GM12878 (cell line): Measurements from ENCODE around the gene CYB5B. TPM values are rescaled to one million over a fixed set of nuclear protein-coding genes. Genes with fewer than 3 reads are reported as not detected.

Experiments
- ATAC-seq: fragments of 200-7000 bp; cut with Tn5 transposase; 3 replicates; pipeline ENCODE4 v1.9.1; 2020; ENCODE audit warnings: mild to moderate bottlenecking, moderate library complexity
- BruUV-seq: library from RNA; stranded (reverse); fragments of 400-500 nt; replicated peaks from 2 replicates; lab custom pipeline; 2021; lab: Mats Ljungman, UMichigan
- CTCF ChIA-PET: fragments of 300-600 bp; sonication (Branson Sonifier 250); formaldehyde crosslinking; extraction: SDS; loops from one replicate; lab custom pipeline; 2021; ENCODE audit warnings: inconsistent platforms; lab: Yijun Ruan, JAX
- POLR2A ChIA-PET: fragments of 350-600 bp; formaldehyde crosslinking; extraction: SDS; loops from one replicate; lab custom pipeline; 2021; ENCODE audit warnings: inconsistent platforms; lab: Charles Lee
- RAD21 ChIA-PET: fragments of 300-600 bp; sonication (Branson Sonifier 250); formaldehyde crosslinking; loops from one replicate; lab custom pipeline; 2023; ENCODE audit warnings: antibody characterized with exemption; ENCODE audit not compliant: unreplicated experiment; lab: Charles Lee
- SMC1A ChIA-PET: fragments of 300-600 bp; sonication (Branson Sonifier 250); formaldehyde crosslinking; loops from one replicate; lab custom pipeline; 2023; ENCODE audit not compliant: unreplicated experiment, uncharacterized antibody; lab: Charles Lee
- DNase-seq: peaks from one replicate; pipeline ENCODE4 v3.0.0-alpha.2; 2011; ENCODE audit warnings: low read depth, low spot score
- FAIRE-seq: peaks from 3 replicates; lab custom pipeline; 2011; peaks lifted over from hg19 to GRCh38; lab: Jason Lieb, UNC
- H2AFZ ChIP-seq: 2 replicates; pipeline ENCODE4 v1.6.0; 2011; ENCODE audit warnings: low read depth, low read length, control low read depth; ENCODE audit not compliant: control insufficient read depth
- H3K27ac ChIP-seq: 2 replicates; pipeline ENCODE4 v1.5.1; 2011; ENCODE audit warnings: control low read depth; ENCODE audit not compliant: control insufficient read depth, insufficient read depth
- H3K27me3 ChIP-seq, 2 experiments: replicated peaks in 1 of 2; 2 replicates each; pipeline versions ENCODE4 v1.6.0 to v1.6.1; 2011; ENCODE audit warnings: low read length in 1 of 2; ENCODE audit not compliant: control insufficient read depth in 2 of 2, insufficient read depth in 2 of 2
- H3K36me3 ChIP-seq, 2 experiments: 2 replicates each; pipeline ENCODE4 v1.5.1; 2011; ENCODE audit warnings: low read length in 1 of 2; ENCODE audit not compliant: control insufficient read depth in 2 of 2, insufficient read depth in 2 of 2
- H3K4me1 ChIP-seq: 2 replicates; pipeline ENCODE4 v1.6.1; 2011; ENCODE audit warnings: mild to moderate bottlenecking, low read length, moderate library complexity, mixed read lengths; ENCODE audit not compliant: control insufficient read depth, insufficient read depth
- H3K4me2 ChIP-seq: 2 replicates; pipeline ENCODE4 v1.6.0; 2011; ENCODE audit warnings: control low read depth; ENCODE audit not compliant: control insufficient read depth, insufficient read depth
- H3K4me3 ChIP-seq: fragments of 200-600 bp; sonication (generic); 2 replicates; pipeline ENCODE4 v1.5.1; 2016
- H3K79me2 ChIP-seq: 2 replicates; pipeline ENCODE4 v1.6.0; 2011; ENCODE audit warnings: low read length; ENCODE audit not compliant: control insufficient read depth, insufficient read depth
- H3K9ac ChIP-seq: 2 replicates; pipeline ENCODE4 v1.8.0; 2011; ENCODE audit warnings: low read length, control low read depth, mixed read lengths; ENCODE audit not compliant: control insufficient read depth, insufficient read depth
- H3K9me3 ChIP-seq: replicated peaks from 3 replicates; pipeline ENCODE4 v1.5.1; 2011; ENCODE audit warnings: mild to moderate bottlenecking, low read length; ENCODE audit not compliant: control insufficient read depth, insufficient read depth
- H4K20me1 ChIP-seq: 2 replicates; pipeline ENCODE4 v1.6.0; 2011; ENCODE audit not compliant: control insufficient read depth, insufficient read depth
- IRF5 ChIP-seq: fragments of 450-650 bp; IDR thresholded peaks from 2 replicates; pipeline ENCODE4 v1.6.1; 2017; ENCODE audit warnings: borderline replicate concordance
- MTA3 ChIP-seq: IDR thresholded peaks from 2 replicates; pipeline ENCODE4 v1.6.1; 2012; ENCODE audit warnings: low read length, inconsistent platforms, borderline replicate concordance
- PRDM15 ChIP-seq: fragments of 450-650 bp; formaldehyde crosslinking; IDR thresholded peaks from 2 replicates; pipeline ENCODE4 v1.4.0; 2020; ENCODE audit warnings: mild to moderate bottlenecking, moderate library complexity
- RELA ChIP-seq: fragments of 450-650 bp; IDR thresholded peaks from 2 replicates; pipeline ENCODE4 v1.8.0; 2014; ENCODE audit warnings: borderline replicate concordance; ENCODE audit not compliant: partially characterized antibody
- WGBS: methylation state at CpG from one replicate; pipeline ENCODE4 v1.1.6; 2016; ENCODE audit warnings: low lambda C conversion rate; ENCODE audit not compliant: insufficient replicate concordance, insufficient coverage; ENCODE audit errors: missing lambda C conversion rate; 5-methylcytosine and 5-hydroxymethylcytosine counted together
- in situ Hi-C: fragments of 300-500 bp; cut with MboI; formaldehyde crosslinking; loops from 9 replicates; pipeline ENCODE4 v1.14.3; 2018; ENCODE audit warnings: mixed read lengths
- intact Hi-C: fragments of 100-400 bp; cut with micrococcal nuclease; formaldehyde crosslinking; loops from one replicate; pipeline ENCODE4 v1.14.2; 2022; ENCODE audit not compliant: unreplicated experiment
- polyA plus RNA-seq, 11 experiments: library from polyadenylated mRNA; depleted of rRNA in 4 of 11; unstranded in 6 of 11; stranded (reverse) in 5 of 11; fragments of >200 nt; fragmentation: Nextera tagmentation in 4 of 11; fragmentation: Illumina TruSeq in 1 of 11; extraction: Ambion mirVana in 4 of 11; extraction: Trizol in 1 of 11; gene quantifications; 1 replicate in 1 of 11; 2 replicates in 10 of 11; pipeline versions ENCODE4 v1.2.1 to v1.2.3, GENCODE V29; 2011 to 2016; ENCODE audit warnings: inconsistent platforms in 2 of 11, missing spikeins in 2 of 11, low read depth in 1 of 11
- total RNA-seq, 4 experiments: library from RNA; depleted of rRNA in 3 of 4; stranded (reverse); fragments of >200 nt in 3 of 4; fragmentation: Illumina TruSeq in 1 of 4; extraction: Trizol in 1 of 4; gene quantifications; 2 replicates each; pipeline versions ENCODE4 v1.2.1 to v1.2.3, GENCODE V29; 2013 to 2021

The CYB5B gene
- total and polyA plus RNA-seq, 10 of the 15 experiments (the other 5 are each of a cell fraction or from before 2014, with no cell fraction given), result 145 to 305 (median 179) TPM

- no peak for TF ChIP-seq PRDM15 (CRISPR knock-in tag)
Measured at GRCh38 chr16:69476920-69477443, 52.6 kb downstream of the CYB5B start (continued).

GRCh38 chr16:69477546-69477945 lies 53.1 kb downstream of the CYB5B start:
- FAIRE-seq (no peak), DNase-seq (no peak), ATAC-seq (no peak)
- in situ Hi-C loops, result no loop called here
- TF ChIP-seq MTA3 (no peak), RELA (no peak), IRF5 (no peak)
- ChIA-PET CTCF (interaction anchor here (1.1 to 2.7 kb wide), 3 partner anchors 12 to 81 kb away, joined by 3 to 8 read pairs (median 5); no protein-coding TSS in a partner anchor), POLR2A (interaction anchor here (0.9 kb wide), 1 partner anchor 9 kb away, joined by 3 read pairs; no protein-coding TSS in a partner anchor), SMC1A (interaction anchor here (0.9 to 2.1 kb wide), 6 partner anchors 11 to 81 kb away, joined by 3 to 8 read pairs (median 4); no protein-coding TSS in a partner anchor), RAD21 (interaction anchor here (0.7 kb wide), 1 partner anchor 81 kb away, joined by 4 read pairs; no protein-coding TSS in a partner anchor)
- intact Hi-C loops, result no loop called here
- no peak overlapping the region for H3K9ac ChIP-seq
- H3K9me3 ChIP-seq, result no peaks in the 10 kb centered on the region; the same call in 2 of the 3 replicates
- no peak overlapping the region for H3K4me2 ChIP-seq
- H3K36me3 ChIP-seq, result peaks cover 0 to 3% of the 10 kb centered on the region in 2 experiments; a peak in 1 of 4 replicates
- no peaks in the 10 kb centered on the region for H3K79me2 ChIP-seq
- no peaks in the 10 kb centered on the region for H3K4me1 ChIP-seq
- 42% methylated on average over 6 of the region's 6 CpGs for WGBS
- no peaks in the 10 kb centered on the region for H4K20me1 ChIP-seq
- H2AFZ ChIP-seq, result no peak overlapping the region; the same call in 1 of the 2 replicates
- H3K4me3 ChIP-seq, result no peak overlapping the region
- no peaks in the 10 kb centered on the region for H3K27me3 ChIP-seq
- BruUV-seq, result no TSS peak
- H3K27ac ChIP-seq, result no peak overlapping the region
